Activated CD8-positive, alpha-beta T cell treated with anti-CD3 and anti-CD28 coated beads for 36 hours (primary cell): ENCODE results near the gene ASB13. TPM values are rescaled to one million over a fixed set of nuclear protein-coding genes. Genes with fewer than 3 reads are reported as not detected.

Source experiments
- ATAC-seq: fragments of 200-7000 bp; cut with Tn5 transposase; one replicate; pipeline ENCODE4 v1.10.0; 2021; ENCODE audit warnings: mild to moderate bottlenecking, moderate library complexity
- CTCF ChIA-PET: fragments of 350-600 bp; sonication (Branson Sonifier 250); formaldehyde crosslinking; loops from one replicate; lab custom pipeline; 2021; ENCODE audit warnings: antibody characterized with exemption; lab: Charles Lee
- POLR2A ChIA-PET: fragments of 350-600 bp; sonication (Branson Sonifier 250); formaldehyde crosslinking; loops from one replicate; lab custom pipeline; 2021; ENCODE audit warnings: antibody characterized with exemption; lab: Charles Lee
- DNase-seq: peaks from one replicate; pipeline ENCODE4 v3.0.0-alpha.2; 2020
- H3K27ac Mint-ChIP-seq: one replicate; pipeline ENCODE4 v1.8.0; 2021; ENCODE audit warnings: mild to moderate bottlenecking, mixed read lengths
- H3K27me3 Mint-ChIP-seq: one replicate; pipeline ENCODE4 v1.8.0; 2021; ENCODE audit warnings: mixed read lengths
- H3K36me3 Mint-ChIP-seq: one replicate; pipeline ENCODE4 v1.8.0; 2021; ENCODE audit warnings: low read depth, mixed read lengths
- H3K4me1 Mint-ChIP-seq: one replicate; pipeline ENCODE4 v1.8.0; 2021; ENCODE audit warnings: low read depth, mixed read lengths
- H3K4me3 Mint-ChIP-seq: one replicate; pipeline ENCODE4 v1.8.0; 2021; ENCODE audit warnings: mild to moderate bottlenecking, moderate library complexity, mixed read lengths
- H3K9me3 Mint-ChIP-seq: one replicate; pipeline ENCODE4 v1.8.0; 2021; ENCODE audit warnings: mixed read lengths
- CTCF ChIP-seq: fragments of 200-600 bp; IDR thresholded peaks from one replicate; pipeline ENCODE4 v1.8.0; 2022; ENCODE audit warnings: antibody characterized with exemption, mild to moderate bottlenecking
- intact Hi-C: fragments of 100-400 bp; cut with micrococcal nuclease; formaldehyde crosslinking; loops from one replicate; pipeline ENCODE4 v1.10.0; 2022
- total RNA-seq, 2 experiments: library from RNA; stranded (reverse); gene quantifications; one replicate each; pipeline ENCODE4 v1.2.3, GENCODE V29; 2021

Gene ASB13
- total RNA-seq, 2 experiments from 2014 or later: 8.9 to 9.2 TPM

GRCh38 chr10:5599613-5600520, 66.5 kb downstream of the ASB13 start:
- H3K27ac Mint-ChIP-seq: no peak overlapping the region
- no peak for TF ChIP-seq CTCF
- H3K27me3 Mint-ChIP-seq: no peaks in the 10 kb centered on the region
- CTCF ChIA-PET: interaction anchor here (1.0 to 1.2 kb wide), 3 partner anchors 8 to 23 kb away, joined by 4 to 6 read pairs (median 4); no protein-coding TSS in a partner anchor
- POLR2A ChIA-PET: no interaction called here
- H3K36me3 Mint-ChIP-seq: no peaks in the 10 kb centered on the region
- DNase-seq (no peak), ATAC-seq (no peak)
- no peak overlapping the region for H3K4me3 Mint-ChIP-seq
- H3K4me1 Mint-ChIP-seq: peaks cover under 1% of the 10 kb centered on the region
- H3K9me3 Mint-ChIP-seq: no peaks in the 10 kb centered on the region
- intact Hi-C loops: no loop called here

GRCh38 chr10:5598085-5598690, 68.2 kb downstream of the ASB13 start:
- no peak for TF ChIP-seq CTCF
- peaks cover 2% of the 10 kb centered on the region for H3K27me3 Mint-ChIP-seq
- POLR2A ChIA-PET: no interaction called here
- H3K36me3 Mint-ChIP-seq: no peaks in the 10 kb centered on the region
- no peak overlapping the region for H3K27ac Mint-ChIP-seq
- no peak overlapping the region for H3K4me3 Mint-ChIP-seq
- no peaks in the 10 kb centered on the region for H3K9me3 Mint-ChIP-seq
- CTCF ChIA-PET: interaction anchor here (1.5 kb wide), 1 partner anchor 25 kb away, joined by 5 read pairs; no protein-coding TSS in a partner anchor
- peaks cover 2% of the 10 kb centered on the region for H3K4me1 Mint-ChIP-seq
- no peak for ATAC-seq
- intact Hi-C loops: no loop called here
- DNase-seq: no peak

- Mint-ChIP-seq H3K36me3 (no peaks in the 10 kb centered on the region), H3K9me3 (no peaks in the 10 kb centered on the region), H3K27me3 (peaks cover 6% of the 10 kb centered on the region), H3K4me1 (peaks cover 2% of the 10 kb centered on the region), H3K27ac (no peak overlapping the region), H3K4me3 (no peak overlapping the region)
- intact Hi-C loops: no loop called here
- CTCF ChIA-PET: interaction anchor here (0.9 to 1.5 kb wide), 2 partner anchors 26 to 135 kb away, joined by 3 to 5 read pairs; no protein-coding TSS in a partner anchor
- no peak for TF ChIP-seq CTCF
- POLR2A ChIA-PET: no interaction called here
- DNase-seq (no peak), ATAC-seq (no peak)
Observed at GRCh38 chr10:5596611-5597341, 69.6 kb downstream of the ASB13 start.

DNA sequence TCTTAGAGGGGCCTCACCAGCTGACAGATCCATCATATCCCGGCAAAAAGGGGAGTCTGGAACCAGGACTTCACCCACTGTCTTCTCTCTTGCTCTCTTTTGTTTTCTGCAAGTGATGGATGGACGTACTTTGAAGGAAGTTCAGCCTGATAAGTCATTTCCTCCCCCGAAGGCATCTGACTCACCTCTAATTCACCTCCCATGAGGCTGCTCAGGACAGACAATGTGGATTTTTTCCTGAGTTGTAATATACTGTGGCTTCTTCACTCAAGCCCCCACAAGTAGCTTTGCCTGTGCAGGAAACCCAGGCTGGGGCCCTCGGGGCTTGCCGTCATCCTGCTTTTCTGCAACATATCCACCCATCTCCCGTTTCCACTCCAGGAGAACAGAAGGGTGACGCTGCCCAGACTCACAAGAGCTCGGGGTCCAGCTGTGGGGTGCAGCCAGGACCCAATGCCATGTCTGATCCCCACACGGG, 70.4 kb downstream of the ASB13 start:
- H3K27ac Mint-ChIP-seq: no peak overlapping the region
- POLR2A ChIA-PET: no interaction called here
- no peak for TF ChIP-seq CTCF
- peaks cover 6% of the 10 kb centered on the region for H3K27me3 Mint-ChIP-seq
- H3K36me3 Mint-ChIP-seq: no peaks in the 10 kb centered on the region
- intact Hi-C loops: no loop called here
- ATAC-seq (no peak), DNase-seq (no peak)
- H3K9me3 Mint-ChIP-seq: no peaks in the 10 kb centered on the region
- H3K4me3 Mint-ChIP-seq: no peak overlapping the region
- CTCF ChIA-PET: interaction anchor here (0.9 kb wide), 1 partner anchor 134 kb away, joined by 3 read pairs; no protein-coding TSS in a partner anchor
- H3K4me1 Mint-ChIP-seq: peaks cover 2% of the 10 kb centered on the region
